Stomach smooth muscle (tissue), 2 donors: ENCODE measurements around the gene ETHE1.
"Not testable (repeated sequence)": the region's sequence is repeated elsewhere in the genome, so short reads cannot be mapped to it uniquely, and the experiment has no call there.

ENCODE experiments used
- H3K27ac ChIP-seq: one replicate; pipeline ENCODE4 v1.7.0; 2013; ENCODE audit warnings: mild to moderate bottlenecking, low read length, inconsistent platforms
- H3K27me3 ChIP-seq, 2 donors: one replicate each; pipeline ENCODE4 v1.7.0; 2013; ENCODE audit warnings: low read length in 2 of 2; ENCODE audit not compliant: insufficient read depth in 2 of 2, control insufficient read depth in 1 of 2
- H3K36me3 ChIP-seq, 2 donors: one replicate each; pipeline ENCODE4 v1.7.0; 2013; ENCODE audit warnings: low read length in 2 of 2; ENCODE audit not compliant: control insufficient read depth in 2 of 2, insufficient read depth in 2 of 2
- H3K4me1 ChIP-seq: one replicate; pipeline ENCODE4 v1.7.0; 2013; ENCODE audit warnings: low read length; ENCODE audit not compliant: control insufficient read depth, insufficient read depth
- H3K4me3 ChIP-seq, 2 donors: one replicate each; pipeline ENCODE4 v1.7.0; 2013; ENCODE audit warnings: low read length in 2 of 2
- H3K9ac ChIP-seq, 2 donors: one replicate each; pipeline ENCODE4 v1.7.0; 2013; ENCODE audit warnings: low read length in 2 of 2, mild to moderate bottlenecking in 1 of 2
- H3K9me3 ChIP-seq, 2 donors: one replicate each; pipeline ENCODE4 v1.7.0; 2013; ENCODE audit warnings: low read length in 2 of 2; ENCODE audit not compliant: control insufficient read depth in 2 of 2
- donor health status: healthy.
- donor health status: Pancreatic carcinoma.

The ETHE1 gene

GRCh38 chr19:43523696-43524095 lies 3.3 kb downstream of the ETHE1 start:
- not testable (repeated sequence) for H3K27ac ChIP-seq, H3K9ac ChIP-seq, H3K27me3 ChIP-seq, H3K36me3 ChIP-seq, H3K9me3 ChIP-seq, H3K4me3 ChIP-seq
- H3K4me1 ChIP-seq: peaks cover 24% of the 10 kb centered on the region

GRCh38 chr19:43522929-43523328 lies 4.1 kb downstream of the ETHE1 start:
- no peak overlapping the region for H3K27ac ChIP-seq
- H3K4me3 ChIP-seq: no peak overlapping the region
- no peaks in the 10 kb centered on the region for H3K9me3 ChIP-seq
- H3K27me3 ChIP-seq: no peaks in the 10 kb centered on the region
- no peak overlapping the region for H3K9ac ChIP-seq
- H3K36me3 ChIP-seq: no peaks in the 10 kb centered on the region
- H3K4me1 ChIP-seq: peaks cover 24% of the 10 kb centered on the region

- no peak overlapping the region for H3K9ac ChIP-seq
- H3K27ac ChIP-seq: no peak overlapping the region
Measured at GRCh38 chr19:43519436-43520088, 7.4 kb downstream of the ETHE1 start.

GRCh38 chr19:43518051-43518450 lies 8.9 kb downstream of the ETHE1 start:
- Histone ChIP-seq H3K27ac (no peak overlapping the region), H3K27me3 (no peaks in the 10 kb centered on the region), H3K9ac (no peak overlapping the region), H3K4me3 (no peak overlapping the region), H3K9me3 (no peaks in the 10 kb centered on the region), H3K4me1 (no peaks in the 10 kb centered on the region), H3K36me3 (no peaks in the 10 kb centered on the region)

More at GRCh38 chr19:43519436-43520088, 7.4 kb downstream of the ETHE1 start:
- no peaks in the 10 kb centered on the region for H3K9me3 ChIP-seq
- H3K4me3 ChIP-seq: no peak overlapping the region
- H3K4me1 ChIP-seq: peaks cover 5% of the 10 kb centered on the region
- no peaks in the 10 kb centered on the region for H3K36me3 ChIP-seq
- no peaks in the 10 kb centered on the region for H3K27me3 ChIP-seq

- H3K36me3 ChIP-seq: peaks cover 11 to 15% of the 10 kb centered on the region in 2 donors
- not testable (repeated sequence) for H3K4me1 ChIP-seq, H3K9ac ChIP-seq, H3K27me3 ChIP-seq, H3K9me3 ChIP-seq, H3K27ac ChIP-seq, H3K4me3 ChIP-seq
Measured at GRCh38 chr19:43512399-43512798, 14.6 kb downstream of the ETHE1 start.

GRCh38 chr19:43511324-43511723 lies 15.7 kb downstream of the ETHE1 start:
- H3K9ac ChIP-seq: no peak overlapping the region
- no peaks in the 10 kb centered on the region for H3K4me1 ChIP-seq
- H3K36me3 ChIP-seq: peaks cover 11 to 15% of the 10 kb centered on the region in 2 donors
- H3K9me3 ChIP-seq: no peaks in the 10 kb centered on the region
- no peaks in the 10 kb centered on the region for H3K27me3 ChIP-seq
- no peak overlapping the region for H3K4me3 ChIP-seq
- H3K27ac ChIP-seq: no peak overlapping the region

GRCh38 chr19:43510713-43511112 lies 16.3 kb downstream of the ETHE1 start:
- H3K27me3 ChIP-seq: no peaks in the 10 kb centered on the region
- H3K27ac ChIP-seq: no peak overlapping the region
- H3K36me3 ChIP-seq: peaks cover 11 to 15% of the 10 kb centered on the region in 2 donors
- H3K4me1 ChIP-seq: no peaks in the 10 kb centered on the region
- H3K4me3 ChIP-seq: no peak overlapping the region
- H3K9ac ChIP-seq: no peak overlapping the region
- no peaks in the 10 kb centered on the region for H3K9me3 ChIP-seq

- Histone ChIP-seq H3K27me3 (no peaks in the 10 kb centered on the region), H3K9ac (no peak overlapping the region), H3K36me3 (peaks cover 11 to 15% of the 10 kb centered on the region in 2 donors), H3K27ac (no peak overlapping the region), H3K4me1 (peaks cover 14% of the 10 kb centered on the region), H3K4me3 (no peak overlapping the region), H3K9me3 (no peaks in the 10 kb centered on the region)
Measured at GRCh38 chr19:43507880-43508279, 19.1 kb downstream of the ETHE1 start.

- H3K27me3 ChIP-seq: no peaks in the 10 kb centered on the region
- no peaks in the 10 kb centered on the region for H3K9me3 ChIP-seq
- H3K27ac ChIP-seq: no peak overlapping the region
- peaks cover 22% of the 10 kb centered on the region for H3K4me1 ChIP-seq
- H3K36me3 ChIP-seq: peaks cover 11 to 15% of the 10 kb centered on the region in 2 donors
- no peak overlapping the region for H3K9ac ChIP-seq
- H3K4me3 ChIP-seq: no peak overlapping the region
Measured at GRCh38 chr19:43506629-43507028, 20.4 kb downstream of the ETHE1 start.

GRCh38 chr19:43505941-43506340 lies 21.1 kb downstream of the ETHE1 start:
- Histone ChIP-seq H3K4me1 (peaks cover 22% of the 10 kb centered on the region), H3K9ac (no peak overlapping the region), H3K36me3 (peaks cover 8 to 15% of the 10 kb centered on the region in 2 donors), H3K27ac (no peak overlapping the region), H3K4me3 (no peak overlapping the region), H3K9me3 (no peaks in the 10 kb centered on the region), H3K27me3 (no peaks in the 10 kb centered on the region)

- peaks cover 22% of the 10 kb centered on the region for H3K4me1 ChIP-seq
- H3K27me3 ChIP-seq: no peaks in the 10 kb centered on the region
- peak overlapping the region; percentile 93 for H3K27ac ChIP-seq
- H3K9me3 ChIP-seq: no peaks in the 10 kb centered on the region
- H3K36me3 ChIP-seq: peaks cover 8 to 11% of the 10 kb centered on the region in 2 donors
- H3K9ac ChIP-seq: peak overlapping the region in 1 of 2 donors; percentile 76
- peak overlapping the region in 1 of 2 donors; percentile 89 for H3K4me3 ChIP-seq
Measured at GRCh38 chr19:43505186-43505456, 21.9 kb downstream of the ETHE1 start.
